Transverse colon (tissue), 4 donors: Measurements from ENCODE around the gene PARP1. TPM values are rescaled to one million over a fixed set of nuclear protein-coding genes. Genes with fewer than 3 reads are reported as not detected.

Source experiments
- DNase-seq: peaks from one replicate; pipeline ENCODE4 v3.0.0-alpha.2; 2019
- H3K27ac ChIP-seq, 4 donors: fragments of 200-600 bp; sonication (generic); 2 replicates each; pipeline ENCODE4 v1.5.1; 2016 to 2018; ENCODE audit warnings: inconsistent platforms in 4 of 4
- H3K27me3 ChIP-seq: fragments of 200-600 bp; sonication (generic); 2 replicates; pipeline ENCODE4 v1.5.1; 2017; ENCODE audit warnings: inconsistent platforms
- H3K36me3 ChIP-seq, 4 donors: fragments of 200-600 bp; sonication (generic); 2 replicates each; pipeline ENCODE4 v1.5.1; 2017 to 2019; ENCODE audit warnings: inconsistent platforms in 4 of 4
- H3K4me1 ChIP-seq, 4 donors: fragments of 200-600 bp; sonication (generic); 2 replicates each; pipeline ENCODE4 v1.5.1; 2017 to 2020; ENCODE audit warnings: inconsistent platforms in 4 of 4
- H3K4me3 ChIP-seq, 4 donors: fragments of 200-600 bp; sonication (generic); 1 replicate in 1 of 4; 2 replicates in 3 of 4; pipeline versions ENCODE4 v1.5.1 to v1.6.1; 2017 to 2019; ENCODE audit warnings: inconsistent platforms in 4 of 4
- H3K9me3 ChIP-seq, 2 donors: fragments of 200-600 bp; sonication (generic); 2 replicates each; pipeline ENCODE4 v1.5.1; 2017 to 2019; ENCODE audit warnings: inconsistent platforms in 2 of 2
- CTCF ChIP-seq, 5 experiments: fragments of 200-600 bp in 3 of 5; fragments of 450-650 bp in 2 of 5; sonication (generic) in 3 of 5; IDR thresholded peaks; 1 replicate in 2 of 5; 2 replicates in 3 of 5; pipeline ENCODE4 v1.5.1; 2016 to 2017; ENCODE audit warnings: antibody characterized with exemption in 5 of 5, inconsistent platforms in 3 of 5, mild to moderate bottlenecking in 2 of 5, moderate library complexity in 1 of 5
- EP300 ChIP-seq: sonication (generic); formaldehyde crosslinking; IDR thresholded peaks from one replicate; pipeline ENCODE4 v1.6.1; 2017; ENCODE audit warnings: antibody characterized with exemption, low read depth
- POLR2A ChIP-seq: fragments of 450-650 bp; IDR thresholded peaks from one replicate; pipeline ENCODE4 v1.6.1; 2016; ENCODE audit warnings: antibody characterized with exemption, mild to moderate bottlenecking, moderate library complexity
- POLR2AphosphoS5 ChIP-seq, 3 donors: sonication (generic); formaldehyde crosslinking; IDR thresholded peaks; one replicate each; pipeline ENCODE4 v1.6.1; 2016; ENCODE audit warnings: antibody characterized with exemption in 3 of 3
- WGBS, 2 donors: methylation state at CpG; one replicate each; pipeline ENCODE4 v1.1.5; 2018; ENCODE audit warnings: low coverage in 1 of 2; 5-methylcytosine and 5-hydroxymethylcytosine counted together
- in situ Hi-C, 4 donors: fragments of 200-750 bp; cut with MboI; loops; one replicate each; pipeline versions ENCODE4 v1.15.0 to v1.15.1; 2017; ENCODE audit warnings: low sequenced_read_pairs in 3 of 4, low pct_ligation_motif_present in 1 of 4, low pct_unique_long_range_greater_than_20kb in 1 of 4
- intact Hi-C: fragments of 100-400 bp; cut with DNase I; formaldehyde crosslinking; loops from one replicate; pipeline ENCODE4 v1.15.1; 2023; ENCODE audit warnings: low total_unique reads
- total RNA-seq, 4 donors: library from RNA; depleted of rRNA; stranded (reverse); fragments of >200 nt; gene quantifications; one replicate each; pipeline ENCODE4 v1.1.0, GENCODE V29; 2016

Gene PARP1
- total RNA-seq, 4 donors from 2014 or later: 23.2 to 74.4 (median 38.0) TPM

- in situ Hi-C loops: no loop called here
- H3K27ac ChIP-seq: no peak overlapping the region
- no peaks in the 10 kb centered on the region for H3K4me1 ChIP-seq
- intact Hi-C loops: no loop called here
- H3K36me3 ChIP-seq: no peaks in the 10 kb centered on the region
- no peaks in the 10 kb centered on the region for H3K9me3 ChIP-seq
- TF ChIP-seq EP300 (no peak), POLR2AphosphoS5 (IDR thresholded peaks at IDR 0.05) (no peak), CTCF (IDR thresholded peaks at IDR 0.05) (no peak), POLR2A (no peak)
- no peaks in the 10 kb centered on the region for H3K27me3 ChIP-seq
- no peak overlapping the region for H3K4me3 ChIP-seq
- no peak for DNase-seq
Measured at GRCh38 chr1:226324479-226324878, 83.4 kb downstream of the PARP1 start.

- Histone ChIP-seq H3K36me3 (no peaks in the 10 kb centered on the region), H3K9me3 (no peaks in the 10 kb centered on the region), H3K27me3 (no peaks in the 10 kb centered on the region), H3K4me3 (no peak overlapping the region), H3K27ac (no peak overlapping the region), H3K4me1 (no peaks in the 10 kb centered on the region)
- DNase-seq: no peak
- WGBS, 2 donors: 85% methylated on average over 3 of the region's 3 CpGs; no CpG with 5 or more reads in 1 of the 2 donors
- TF ChIP-seq CTCF (IDR thresholded peaks at IDR 0.05) (no peak), POLR2A (no peak), POLR2AphosphoS5 (IDR thresholded peaks at IDR 0.05) (no peak), EP300 (no peak)
- in situ Hi-C loops: no loop called here
- intact Hi-C loops: no loop called here
Measured at GRCh38 chr1:226322986-226323385, 84.9 kb downstream of the PARP1 start.

- Histone ChIP-seq H3K4me3 (no peak overlapping the region), H3K4me1 (no peaks in the 10 kb centered on the region), H3K36me3 (no peaks in the 10 kb centered on the region), H3K27ac (no peak overlapping the region), H3K9me3 (no peaks in the 10 kb centered on the region), H3K27me3 (no peaks in the 10 kb centered on the region)
- intact Hi-C loops (no loop called here), in situ Hi-C loops (no loop called here)
- no peak for TF ChIP-seq CTCF (IDR thresholded peaks at IDR 0.05)
- no peak for TF ChIP-seq POLR2A
- no peak for TF ChIP-seq EP300
- no peak for TF ChIP-seq POLR2AphosphoS5 (IDR thresholded peaks at IDR 0.05)
- 83 to 86% methylated on average over 1 to 10 of the region's 10 CpGs for WGBS, 2 donors
- DNase-seq: no peak
Measured at GRCh38 chr1:226320930-226321329, 87.0 kb downstream of the PARP1 start.

GRCh38 chr1:226318471-226318870, 89.4 kb downstream of the PARP1 start:
- no peak for TF ChIP-seq POLR2AphosphoS5 (IDR thresholded peaks at IDR 0.05)
- no peak for TF ChIP-seq EP300
- no peak for TF ChIP-seq POLR2A
- no peak for TF ChIP-seq CTCF (IDR thresholded peaks at IDR 0.05)
- 90 to 97% methylated on average over 3 to 5 of the region's 5 CpGs for WGBS, 2 donors
- no peaks in the 10 kb centered on the region for H3K36me3 ChIP-seq
- no peaks in the 10 kb centered on the region for H3K4me1 ChIP-seq
- no peaks in the 10 kb centered on the region for H3K27me3 ChIP-seq
- no peaks in the 10 kb centered on the region for H3K9me3 ChIP-seq
- DNase-seq: no peak
- no peak overlapping the region for H3K4me3 ChIP-seq
- in situ Hi-C loops: no loop called here
- H3K27ac ChIP-seq: no peak overlapping the region
- intact Hi-C loops: no loop called here
